Transverse colon (tissue), 4 donors: ENCODE data around the gene FCHSD2. TPM values are rescaled to one million over a fixed set of nuclear protein-coding genes. Genes with fewer than 3 reads are reported as not detected.
A peak's percentile ranks its signal among the peaks of the same experiment; 100 is the strongest.

Experiments used
- DNase-seq: peaks from one replicate; pipeline ENCODE4 v3.0.0-alpha.2; 2019
- H3K27ac ChIP-seq, 4 donors: fragments of 200-600 bp; sonication (generic); 2 replicates each; pipeline ENCODE4 v1.5.1; 2016 to 2018; ENCODE audit warnings: inconsistent platforms in 4 of 4
- H3K27me3 ChIP-seq: fragments of 200-600 bp; sonication (generic); 2 replicates; pipeline ENCODE4 v1.5.1; 2017; ENCODE audit warnings: inconsistent platforms
- H3K36me3 ChIP-seq, 4 donors: fragments of 200-600 bp; sonication (generic); 2 replicates each; pipeline ENCODE4 v1.5.1; 2017 to 2019; ENCODE audit warnings: inconsistent platforms in 4 of 4
- H3K4me1 ChIP-seq, 4 donors: fragments of 200-600 bp; sonication (generic); 2 replicates each; pipeline ENCODE4 v1.5.1; 2017 to 2020; ENCODE audit warnings: inconsistent platforms in 4 of 4
- H3K4me3 ChIP-seq, 4 donors: fragments of 200-600 bp; sonication (generic); 1 replicate in 1 of 4; 2 replicates in 3 of 4; pipeline versions ENCODE4 v1.5.1 to v1.6.1; 2017 to 2019; ENCODE audit warnings: inconsistent platforms in 4 of 4
- H3K9me3 ChIP-seq, 2 donors: fragments of 200-600 bp; sonication (generic); 2 replicates each; pipeline ENCODE4 v1.5.1; 2017 to 2019; ENCODE audit warnings: inconsistent platforms in 2 of 2
- EP300 ChIP-seq: sonication (generic); formaldehyde crosslinking; IDR thresholded peaks from one replicate; pipeline ENCODE4 v1.6.1; 2017; ENCODE audit warnings: antibody characterized with exemption, low read depth
- POLR2A ChIP-seq: fragments of 450-650 bp; IDR thresholded peaks from one replicate; pipeline ENCODE4 v1.6.1; 2016; ENCODE audit warnings: antibody characterized with exemption, mild to moderate bottlenecking, moderate library complexity
- POLR2AphosphoS5 ChIP-seq, 3 donors: sonication (generic); formaldehyde crosslinking; IDR thresholded peaks; one replicate each; pipeline ENCODE4 v1.6.1; 2016; ENCODE audit warnings: antibody characterized with exemption in 3 of 3
- WGBS, 2 donors: methylation state at CpG; one replicate each; pipeline ENCODE4 v1.1.5; 2018; ENCODE audit warnings: low coverage in 1 of 2; 5-methylcytosine and 5-hydroxymethylcytosine counted together
- in situ Hi-C, 4 donors: fragments of 200-750 bp; cut with MboI; loops; one replicate each; pipeline versions ENCODE4 v1.15.0 to v1.15.1; 2017; ENCODE audit warnings: low sequenced_read_pairs in 3 of 4, low pct_ligation_motif_present in 1 of 4, low pct_unique_long_range_greater_than_20kb in 1 of 4
- intact Hi-C: fragments of 100-400 bp; cut with DNase I; formaldehyde crosslinking; loops from one replicate; pipeline ENCODE4 v1.15.1; 2023; ENCODE audit warnings: low total_unique reads
- total RNA-seq, 4 donors: library from RNA; depleted of rRNA; stranded (reverse); fragments of >200 nt; gene quantifications; one replicate each; pipeline ENCODE4 v1.1.0, GENCODE V29; 2016
- TF ChIP-seq, protein P1 (sequence below), 5 experiments: fragments of 200-600 bp in 3 of 5; fragments of 450-650 bp in 2 of 5; sonication (generic) in 3 of 5; IDR thresholded peaks; 1 replicate in 2 of 5; 2 replicates in 3 of 5; pipeline ENCODE4 v1.5.1; 2016 to 2017; ENCODE audit warnings: antibody characterized with exemption in 5 of 5, inconsistent platforms in 3 of 5, mild to moderate bottlenecking in 2 of 5, moderate library complexity in 1 of 5

FCHSD2 gene
- total RNA-seq, 4 donors from 2014 or later, result 9.1 to 15.9 (median 15.0) TPM

- no peaks in the 10 kb centered on the region for H3K9me3 ChIP-seq
- H3K27me3 ChIP-seq, result no peaks in the 10 kb centered on the region
- H3K27ac ChIP-seq, result peak overlapping the region in 3 of 4 donors; percentile 5 to 32 (median 5)
- DNase-seq, result no peak
- WGBS, 2 donors, result 67 to 85% methylated on average over 3 of the region's 3 CpGs
- in situ Hi-C loops (no loop called here), intact Hi-C loops (no loop called here)
- peaks cover 0 to 7% (median 0%) of the 10 kb centered on the region in 4 donors for H3K4me1 ChIP-seq
- no peak overlapping the region for H3K4me3 ChIP-seq
- no peak for TF ChIP-seq POLR2AphosphoS5 (IDR thresholded peaks at IDR 0.05)
- no peak for TF ChIP-seq POLR2A
- TF ChIP-seq EP300, result no peak
- TF ChIP-seq, protein P1, sequence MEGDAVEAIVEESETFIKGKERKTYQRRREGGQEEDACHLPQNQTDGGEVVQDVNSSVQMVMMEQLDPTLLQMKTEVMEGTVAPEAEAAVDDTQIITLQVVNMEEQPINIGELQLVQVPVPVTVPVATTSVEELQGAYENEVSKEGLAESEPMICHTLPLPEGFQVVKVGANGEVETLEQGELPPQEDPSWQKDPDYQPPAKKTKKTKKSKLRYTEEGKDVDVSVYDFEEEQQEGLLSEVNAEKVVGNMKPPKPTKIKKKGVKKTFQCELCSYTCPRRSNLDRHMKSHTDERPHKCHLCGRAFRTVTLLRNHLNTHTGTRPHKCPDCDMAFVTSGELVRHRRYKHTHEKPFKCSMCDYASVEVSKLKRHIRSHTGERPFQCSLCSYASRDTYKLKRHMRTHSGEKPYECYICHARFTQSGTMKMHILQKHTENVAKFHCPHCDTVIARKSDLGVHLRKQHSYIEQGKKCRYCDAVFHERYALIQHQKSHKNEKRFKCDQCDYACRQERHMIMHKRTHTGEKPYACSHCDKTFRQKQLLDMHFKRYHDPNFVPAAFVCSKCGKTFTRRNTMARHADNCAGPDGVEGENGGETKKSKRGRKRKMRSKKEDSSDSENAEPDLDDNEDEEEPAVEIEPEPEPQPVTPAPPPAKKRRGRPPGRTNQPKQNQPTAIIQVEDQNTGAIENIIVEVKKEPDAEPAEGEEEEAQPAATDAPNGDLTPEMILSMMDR (IDR thresholded peaks at IDR 0.05), result no peak
- no peaks in the 10 kb centered on the region for H3K36me3 ChIP-seq
Observed at GRCh38 chr11:72856065-72856464, 286.1 kb downstream of the FCHSD2 start.

GRCh38 chr11:72851726-72852125, 290.4 kb downstream of the FCHSD2 start:
- in situ Hi-C loops (no loop called here), intact Hi-C loops (no loop called here)
- Histone ChIP-seq H3K27me3 (no peaks in the 10 kb centered on the region), H3K36me3 (no peaks in the 10 kb centered on the region), H3K9me3 (no peaks in the 10 kb centered on the region), H3K27ac (no peak overlapping the region), H3K4me3 (no peak overlapping the region), H3K4me1 (peaks cover 0 to under 1% (median 0%) of the 10 kb centered on the region in 4 donors)
- no peak for DNase-seq
- TF ChIP-seq EP300 (no peak), POLR2AphosphoS5 (IDR thresholded peaks at IDR 0.05) (no peak), POLR2A (no peak)
- TF ChIP-seq, protein P1 (IDR thresholded peaks at IDR 0.05), result no peak
- WGBS, 2 donors, result 71 to 85% methylated on average over 3 to 4 of the region's 4 CpGs

DNA sequence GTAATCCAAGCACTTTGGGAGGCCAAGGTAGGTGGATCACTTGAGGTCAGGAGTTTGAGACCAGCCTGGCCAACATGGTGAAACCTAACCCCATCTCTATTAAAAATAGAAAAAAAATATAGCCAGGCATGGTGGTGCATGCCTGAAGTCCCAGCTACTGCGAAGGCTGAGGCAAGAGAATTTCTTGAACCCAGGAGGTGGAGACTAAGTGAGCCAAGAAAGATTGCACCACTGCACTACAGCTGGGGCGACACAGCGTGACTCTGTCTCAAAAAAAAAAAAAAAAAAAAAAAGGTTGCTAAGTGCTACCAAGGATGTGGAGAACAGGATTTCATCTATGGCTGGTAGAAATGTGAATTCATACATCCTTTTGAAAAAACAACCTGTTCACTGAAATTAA, 291.3 kb downstream of the FCHSD2 start:
- in situ Hi-C loops, result no loop called here
- H3K27ac ChIP-seq, result no peak overlapping the region
- intact Hi-C loops, result no loop called here
- no peaks in the 10 kb centered on the region for H3K27me3 ChIP-seq
- WGBS, 2 donors, result 74 to 80% methylated on average over 3 of the region's 3 CpGs
- no peaks in the 10 kb centered on the region for H3K4me1 ChIP-seq
- no peak for DNase-seq
- TF ChIP-seq POLR2A, result no peak
- TF ChIP-seq EP300, result no peak
- no peak overlapping the region for H3K4me3 ChIP-seq
- H3K36me3 ChIP-seq, result no peaks in the 10 kb centered on the region
- H3K9me3 ChIP-seq, result no peaks in the 10 kb centered on the region

DNA sequence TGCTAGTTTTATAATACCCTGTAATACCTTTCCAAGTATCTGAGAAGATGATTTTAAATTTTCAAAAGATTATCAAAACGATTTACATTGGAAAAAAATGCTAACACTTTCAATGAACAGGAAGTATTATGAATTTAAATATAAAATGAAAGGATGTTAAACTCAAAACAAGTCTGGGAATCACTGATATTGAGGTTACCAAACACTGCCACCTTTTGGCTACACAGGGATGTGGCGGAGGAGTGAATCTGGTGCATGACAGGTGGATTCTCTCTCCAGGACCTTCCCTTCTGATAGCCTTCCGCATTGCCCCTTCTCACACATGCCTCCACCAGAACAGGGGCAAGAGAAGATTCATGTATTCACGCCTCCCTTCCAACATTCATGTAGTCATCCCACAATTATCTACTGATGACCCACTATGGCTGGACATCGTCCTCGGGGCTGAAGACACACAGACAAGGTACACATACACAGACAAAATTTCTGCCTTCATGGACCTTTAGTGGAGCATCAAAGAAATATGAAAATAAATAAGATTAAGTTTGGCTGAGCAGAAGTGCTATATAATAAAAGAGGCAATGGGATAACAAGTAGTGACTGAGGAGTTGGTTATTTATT, 293.2 kb downstream of the FCHSD2 start:
- no peak for DNase-seq

More for the DNA sequence above, 293.2 kb downstream of the FCHSD2 start:
- no peaks in the 10 kb centered on the region for H3K4me1 ChIP-seq
- TF ChIP-seq, protein P1 (IDR thresholded peaks at IDR 0.05), result peak; percentile 50 to 64 (median 56)
- no peak for TF ChIP-seq POLR2A
- in situ Hi-C loops, result no loop called here
- no peak overlapping the region for H3K4me3 ChIP-seq
- no peaks in the 10 kb centered on the region for H3K36me3 ChIP-seq
- H3K27ac ChIP-seq, result no peak overlapping the region
- no peaks in the 10 kb centered on the region for H3K9me3 ChIP-seq
- 70 to 76% methylated on average over 5 to 6 of the region's 6 CpGs for WGBS, 2 donors
- no peaks in the 10 kb centered on the region for H3K27me3 ChIP-seq
- intact Hi-C loops, result no loop called here
